Endothelial cell of umbilical vein (primary cell): ENCODE results near the gene USP35. TPM values are rescaled to one million over a fixed set of nuclear protein-coding genes. Genes with fewer than 3 reads are reported as not detected.

Experiments
- BruUV-seq: library from RNA; stranded (reverse); fragments of 400-500 nt; replicated peaks from 2 replicates; lab custom pipeline; 2021; lab: Mats Ljungman, UMichigan
- CTCF ChIA-PET: fragments of 300-600, 350-600 bp; sonication (Branson Sonifier 250); formaldehyde crosslinking; loops from one replicate; lab custom pipeline; 2021; ENCODE audit warnings: antibody characterized with exemption, inconsistent platforms; lab: Charles Lee
- POLR2A ChIA-PET: fragments of 300-600, 350-600 bp; sonication (Branson Sonifier 250); formaldehyde crosslinking; loops from one replicate; lab custom pipeline; 2021; ENCODE audit warnings: antibody characterized with exemption, inconsistent platforms; lab: Charles Lee
- DNase-seq: peaks from one replicate; pipeline ENCODE4 v3.0.0-alpha.2; 2011; ENCODE audit warnings: low read depth, low spot score
- FAIRE-seq: peaks from 2 replicates; lab custom pipeline; 2011; peaks lifted over from hg19 to GRCh38; lab: Jason Lieb, UNC
- H2AFZ ChIP-seq: 2 replicates; pipeline ENCODE4 v1.6.0; 2012; ENCODE audit warnings: low read depth, low read length, control low read depth, inconsistent platforms
- H3K27ac ChIP-seq: 2 replicates; pipeline ENCODE4 v1.5.1; 2011; ENCODE audit warnings: low read depth, mild to moderate bottlenecking, control low read depth, low read length, moderate library complexity; ENCODE audit not compliant: insufficient read depth
- H3K27me3 ChIP-seq, 2 experiments: 2 replicates each; pipeline versions ENCODE4 v1.6.0 to v1.6.1; 2011; ENCODE audit warnings: low read length in 2 of 2, mixed read lengths in 1 of 2; ENCODE audit not compliant: control insufficient read depth in 2 of 2, insufficient read depth in 2 of 2
- H3K36me3 ChIP-seq, 2 experiments: 2 replicates in 1 of 2; 3 replicates in 1 of 2; pipeline ENCODE4 v1.5.1; 2011; ENCODE audit warnings: low read length in 2 of 2, mild to moderate bottlenecking in 1 of 2, moderate library complexity in 1 of 2; ENCODE audit not compliant: control insufficient read depth in 2 of 2, insufficient read depth in 2 of 2; ENCODE audit errors: extremely low read depth in 1 of 2
- H3K4me1 ChIP-seq: 3 replicates; pipeline ENCODE4 v1.5.1; 2011; ENCODE audit warnings: mild to moderate bottlenecking, low read length; ENCODE audit not compliant: control insufficient read depth, insufficient read depth; ENCODE audit errors: extremely low read depth
- H3K4me2 ChIP-seq: 2 replicates; pipeline ENCODE4 v1.6.1; 2011; ENCODE audit warnings: low read length, control low read depth, mixed read lengths; ENCODE audit not compliant: insufficient read depth
- H3K4me3 ChIP-seq, 3 experiments: fragments of 200-600 bp in 1 of 3; sonication (generic), shearing (Covaris generic) in 1 of 3; replicated peaks in 1 of 3; 2 replicates each; pipeline ENCODE4 v1.5.1; 2011 to 2016; ENCODE audit warnings: control low read depth in 3 of 3, low read length in 3 of 3, mild to moderate bottlenecking in 2 of 3, inconsistent platforms in 1 of 3, low read depth in 1 of 3, moderate library complexity in 1 of 3; ENCODE audit not compliant: insufficient read depth in 1 of 3
- H3K79me2 ChIP-seq: 2 replicates; pipeline ENCODE4 v1.6.0; 2012; ENCODE audit warnings: low read length, inconsistent platforms; ENCODE audit not compliant: control insufficient read depth, insufficient read depth
- H3K9ac ChIP-seq: replicated peaks from 2 replicates; pipeline ENCODE3; 2011; ENCODE audit warnings: low read length, control low read depth; ENCODE audit not compliant: insufficient read depth; ENCODE audit errors: extremely low read depth
- H3K9me1 ChIP-seq: replicated peaks from 3 replicates; pipeline ENCODE4 v1.6.0; 2011; ENCODE audit warnings: mild to moderate bottlenecking, low read length; ENCODE audit not compliant: control insufficient read depth, insufficient read depth; ENCODE audit errors: extremely low read depth
- H3K9me3 ChIP-seq: replicated peaks from 2 replicates; pipeline ENCODE4 v1.5.1; 2012; ENCODE audit warnings: low read length, inconsistent platforms; ENCODE audit not compliant: control insufficient read depth, insufficient read depth
- H4K20me1 ChIP-seq: replicated peaks from 2 replicates; pipeline ENCODE3; 2011; ENCODE audit warnings: mild to moderate bottlenecking, low read length; ENCODE audit not compliant: control insufficient read depth, insufficient read depth; ENCODE audit errors: extremely low read depth
- EZH2 ChIP-seq: IDR thresholded peaks from 2 replicates; pipeline ENCODE4 v1.6.1; 2012; ENCODE audit warnings: borderline replicate concordance, low read depth, mild to moderate bottlenecking, moderate library complexity, low read length, inconsistent platforms; ENCODE audit not compliant: severe bottlenecking
- FOS ChIP-seq: IDR thresholded peaks from 2 replicates; pipeline ENCODE4 v1.6.1; 2011; ENCODE audit warnings: mild to moderate bottlenecking, low read length, moderate library complexity, borderline replicate concordance; ENCODE audit not compliant: insufficient read depth
- GATA2 ChIP-seq: IDR thresholded peaks from 2 replicates; pipeline ENCODE4 v1.7.0; 2011; ENCODE audit warnings: low read depth, mild to moderate bottlenecking, moderate library complexity, mixed read lengths, low read length; ENCODE audit not compliant: insufficient read length, insufficient read depth
- JUN ChIP-seq: IDR thresholded peaks from 2 replicates; pipeline ENCODE4 v1.6.1; 2011; ENCODE audit warnings: borderline replicate concordance, low read depth; ENCODE audit not compliant: insufficient read length, insufficient read depth
- MYC ChIP-seq: IDR thresholded peaks from one replicate; pipeline ENCODE4 v1.6.1; 2011; ENCODE audit warnings: mild to moderate bottlenecking, low read depth, low read length
- POLR2A ChIP-seq: IDR thresholded peaks from 2 replicates; pipeline ENCODE4 v1.6.1; 2012; ENCODE audit warnings: low read depth, mild to moderate bottlenecking, control low read depth, low read length
- dilution Hi-C: fragments of 300-500 bp; cut with MboI; formaldehyde crosslinking; loops from one replicate; pipeline ENCODE4 v1.15.0; 2019; ENCODE audit warnings: low sequenced_read_pairs; ENCODE audit not compliant: extremely low pct_ligation_motif_present
- intact Hi-C: fragments of 100-400 bp; cut with micrococcal nuclease; formaldehyde crosslinking; loops from one replicate; pipeline ENCODE4 v1.10.0; 2022
- polyA plus RNA-seq, 4 experiments: library from polyadenylated mRNA; depleted of rRNA in 3 of 4; stranded (reverse) in 3 of 4; unstranded in 1 of 4; fragments of >200 nt; gene quantifications; 2 replicates each; pipeline versions ENCODE4 v1.2.1 to v1.2.3, GENCODE V29; 2011 to 2012; ENCODE audit warnings: missing spikeins in 1 of 4
- total RNA-seq: library from RNA; stranded (reverse); gene quantifications from 2 replicates; pipeline ENCODE4 v1.2.3, GENCODE V29; 2021
- TF ChIP-seq, protein P1 (sequence below): IDR thresholded peaks from 2 replicates; pipeline ENCODE4 v1.6.1; 2011; ENCODE audit not compliant: insufficient read depth, insufficient read length
- TF ChIP-seq, protein P2 (sequence below), 2 donors: IDR thresholded peaks; 1 replicate in 1 of 2; 2 replicates in 1 of 2; pipeline ENCODE4 v1.5.1; 2011; ENCODE audit warnings: low read length in 2 of 2, mild to moderate bottlenecking in 2 of 2, moderate library complexity in 2 of 2, control low read depth in 1 of 2, inconsistent platforms in 1 of 2, low read depth in 1 of 2; ENCODE audit not compliant: insufficient read depth in 1 of 2; ENCODE audit errors: extremely low read depth in 1 of 2

USP35 gene
- total and polyA plus RNA-seq, 2 donors (not counting 3 experiments of a cell fraction or from before 2014, with no cell fraction given) = 8.9 to 12.4 TPM

DNA sequence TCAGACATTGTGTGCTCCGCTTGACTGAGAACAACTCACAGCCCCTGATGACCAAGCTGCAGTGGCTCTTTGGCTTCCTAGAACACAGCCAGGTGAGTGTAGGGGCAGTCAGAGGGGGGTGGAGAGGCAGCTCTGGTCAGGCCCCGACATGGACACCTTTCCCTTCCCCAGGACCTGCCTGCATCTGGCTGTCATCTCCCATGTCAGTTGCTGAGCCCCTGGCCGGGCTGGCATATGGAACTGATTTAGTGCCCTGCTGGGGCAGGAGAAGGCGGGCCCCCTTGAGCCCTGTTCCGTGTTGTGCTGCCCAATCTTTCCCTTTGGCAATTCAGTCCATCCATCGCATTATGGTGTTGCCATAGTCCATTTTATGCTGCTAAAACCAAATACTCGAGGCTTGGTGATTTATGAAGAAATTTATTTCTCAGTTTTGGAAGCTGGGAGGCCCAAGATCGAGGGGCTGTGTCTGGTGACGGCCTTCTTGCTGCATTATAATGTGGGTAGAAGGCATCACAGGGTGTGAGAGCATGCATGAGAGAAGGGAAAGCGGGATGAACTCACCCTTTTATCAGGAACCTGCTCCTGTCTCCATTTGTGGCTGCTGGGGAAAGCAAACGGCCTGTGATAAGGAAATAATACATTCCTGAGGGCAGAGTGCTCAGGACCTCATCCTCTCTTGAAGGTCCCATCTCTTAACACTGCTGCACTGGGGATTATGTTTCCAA, 19.0 kb downstream of the USP35 start:
- Histone ChIP-seq H3K9me3 (no peaks in the 10 kb centered on the region), H3K27me3 (no peaks in the 10 kb centered on the region), H3K9me1 (no peaks in the 10 kb centered on the region), H3K9ac (no peak overlapping the region), H4K20me1 (no peaks in the 10 kb centered on the region), H3K4me3 (no peak overlapping the region), H2AFZ (no peak overlapping the region), H3K79me2 (no peaks in the 10 kb centered on the region), H3K4me2 (no peak overlapping the region), H3K4me1 (peaks cover 2% of the 10 kb centered on the region), H3K36me3 (peaks cover 0 to 15% of the 10 kb centered on the region in 2 experiments), H3K27ac (no peak overlapping the region)
- FAIRE-seq = no peak
- ChIA-PET POLR2A (no interaction called here), CTCF (no interaction called here)
- dilution Hi-C loops = no loop called here
- no peak for DNase-seq
- intact Hi-C loops = loop anchor here (5.0 kb wide), 1 partner anchor 70 kb away; the partner anchor contains the start of gene ALG8
- TF ChIP-seq MYC = no peak
- no peak for TF ChIP-seq GATA2
- no peak for TF ChIP-seq FOS
- TF ChIP-seq, protein P1, sequence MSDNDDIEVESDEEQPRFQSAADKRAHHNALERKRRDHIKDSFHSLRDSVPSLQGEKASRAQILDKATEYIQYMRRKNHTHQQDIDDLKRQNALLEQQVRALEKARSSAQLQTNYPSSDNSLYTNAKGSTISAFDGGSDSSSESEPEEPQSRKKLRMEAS = no peak
- no peak for TF ChIP-seq POLR2A
- TF ChIP-seq, protein P2, sequence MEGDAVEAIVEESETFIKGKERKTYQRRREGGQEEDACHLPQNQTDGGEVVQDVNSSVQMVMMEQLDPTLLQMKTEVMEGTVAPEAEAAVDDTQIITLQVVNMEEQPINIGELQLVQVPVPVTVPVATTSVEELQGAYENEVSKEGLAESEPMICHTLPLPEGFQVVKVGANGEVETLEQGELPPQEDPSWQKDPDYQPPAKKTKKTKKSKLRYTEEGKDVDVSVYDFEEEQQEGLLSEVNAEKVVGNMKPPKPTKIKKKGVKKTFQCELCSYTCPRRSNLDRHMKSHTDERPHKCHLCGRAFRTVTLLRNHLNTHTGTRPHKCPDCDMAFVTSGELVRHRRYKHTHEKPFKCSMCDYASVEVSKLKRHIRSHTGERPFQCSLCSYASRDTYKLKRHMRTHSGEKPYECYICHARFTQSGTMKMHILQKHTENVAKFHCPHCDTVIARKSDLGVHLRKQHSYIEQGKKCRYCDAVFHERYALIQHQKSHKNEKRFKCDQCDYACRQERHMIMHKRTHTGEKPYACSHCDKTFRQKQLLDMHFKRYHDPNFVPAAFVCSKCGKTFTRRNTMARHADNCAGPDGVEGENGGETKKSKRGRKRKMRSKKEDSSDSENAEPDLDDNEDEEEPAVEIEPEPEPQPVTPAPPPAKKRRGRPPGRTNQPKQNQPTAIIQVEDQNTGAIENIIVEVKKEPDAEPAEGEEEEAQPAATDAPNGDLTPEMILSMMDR (IDR thresholded peaks at IDR 0.05; ENCODE audit: extremely low read depth in 1 of 2, insufficient read depth in 1 of 2, low read depth in 1 of 2, low read length in 2 of 2) = no peak
- no peak for TF ChIP-seq EZH2
- no peak for TF ChIP-seq JUN
- no TSS peak for BruUV-seq
